HCT116 (cell line): ENCODE measurements around the gene TMEM126B. TPM values are rescaled to one million over a fixed set of nuclear protein-coding genes. Genes with fewer than 3 reads are reported as not detected.
"Not testable (repeated sequence)": the region's sequence is repeated elsewhere in the genome, so short reads cannot be mapped to it uniquely, and the experiment has no call there.

Experiments
- ATAC-seq: fragments of 200-7000 bp; cut with Tn5 transposase; 2 replicates; pipeline ENCODE4 v1.9.1; 2020; ENCODE audit warnings: mild to moderate bottlenecking, moderate library complexity
- BruUV-seq: library from RNA; stranded (reverse); fragments of 400-500 nt; replicated peaks from 2 replicates; lab custom pipeline; 2021; lab: Mats Ljungman, UMichigan
- CTCF ChIA-PET: fragments of 300-600 bp; sonication (Branson Sonifier 250); formaldehyde crosslinking; loops from one replicate; lab custom pipeline; 2021; ENCODE audit warnings: antibody characterized with exemption; lab: Charles Lee
- POLR2A ChIA-PET: fragments of 300-600, 350-600 bp; sonication (Branson Sonifier 250); formaldehyde crosslinking; loops from one replicate; lab custom pipeline; 2021; ENCODE audit warnings: antibody characterized with exemption; lab: Charles Lee
- RAD21 ChIA-PET, 2 experiments: fragments of 300-600 bp; sonication (Branson Sonifier 250); formaldehyde crosslinking; loops; one replicate each; lab custom pipeline; 2023; ENCODE audit warnings: low total read pairs in 2 of 2; ENCODE audit not compliant: uncharacterized antibody in 2 of 2, unreplicated experiment in 2 of 2, low non-redundant PET in 1 of 2; lab: Charles Lee
- DNase-seq: peaks from one replicate; pipeline ENCODE4 v3.0.0-alpha.2; 2010; ENCODE audit warnings: low read depth, low spot score
- H2AFZ ChIP-seq: fragments of 200-600 bp; shearing (Covaris generic), sonication (generic); 2 replicates; pipeline ENCODE4 v1.6.1; 2017; ENCODE audit warnings: low read depth, mixed run types, mixed read lengths, antibody characterized with exemption, low read length; ENCODE audit not compliant: poor library complexity, severe bottlenecking
- H3K27ac ChIP-seq: 2 replicates; pipeline ENCODE4 v1.5.1; 2012; ENCODE audit warnings: low read depth, low read length
- H3K27me3 ChIP-seq: fragments of 200-600 bp; sonication (generic); 2 replicates; pipeline ENCODE4 v1.6.1; 2016; ENCODE audit warnings: mixed run types, low read length, mixed read lengths; ENCODE audit not compliant: insufficient read depth
- H3K36me3 ChIP-seq, 2 experiments: fragments of 200-500 bp in 1 of 2; fragments of 200-600 bp in 1 of 2; sonication (Bioruptor generic) in 1 of 2; sonication (generic) in 1 of 2; 2 replicates each; pipeline versions ENCODE4 v1.5.1 to v1.6.1; 2014 to 2016; ENCODE audit warnings: low read length in 2 of 2, inconsistent platforms in 1 of 2, mixed read lengths in 1 of 2, mixed run types in 1 of 2; ENCODE audit not compliant: insufficient read depth in 2 of 2, control insufficient read depth in 1 of 2
- H3K4me1 ChIP-seq, 2 experiments: fragments of 200-600 bp in 1 of 2; sonication (generic) in 1 of 2; 2 replicates each; pipeline versions ENCODE4 v1.5.1 to v1.6.1; 2012 to 2017; ENCODE audit warnings: low read length in 2 of 2, inconsistent platforms in 1 of 2, mild to moderate bottlenecking in 1 of 2, mixed read lengths in 1 of 2, mixed run types in 1 of 2, moderate library complexity in 1 of 2; ENCODE audit not compliant: insufficient read depth in 2 of 2, control insufficient read depth in 1 of 2
- H3K4me2 ChIP-seq: fragments of 200-600 bp; sonication (generic); 2 replicates; pipeline ENCODE4 v1.6.1; 2017; ENCODE audit warnings: mixed run types, low read length, mixed read lengths
- H3K4me3 ChIP-seq, 2 experiments: fragments of 200-600 bp in 1 of 2; sonication (generic) in 1 of 2; replicated peaks in 1 of 2; 2 replicates each; pipeline ENCODE4 v1.5.1; 2011 to 2016; ENCODE audit warnings: low read length in 2 of 2, control low read depth in 1 of 2, low read depth in 1 of 2, mild to moderate bottlenecking in 1 of 2, mixed read lengths in 1 of 2, mixed run types in 1 of 2
- H3K79me2 ChIP-seq: fragments of 200-600 bp; sonication (generic); 2 replicates; pipeline ENCODE4 v1.6.1; 2017; ENCODE audit warnings: mild to moderate bottlenecking, mixed run types, low read length, moderate library complexity, mixed read lengths; ENCODE audit not compliant: insufficient read depth
- H3K9ac ChIP-seq: fragments of 200-600 bp; sonication (generic); 2 replicates; pipeline ENCODE4 v1.6.1; 2016; ENCODE audit warnings: low read length, mixed read lengths
- H3K9me2 ChIP-seq: fragments of 200-600 bp; sonication (generic), shearing (Covaris generic); 2 replicates; pipeline ENCODE4 v1.6.1; 2017; ENCODE audit warnings: mixed run types, mild to moderate bottlenecking, moderate library complexity; ENCODE audit not compliant: insufficient read depth
- H3K9me3 ChIP-seq, 2 experiments: fragments of 200-500 bp in 1 of 2; fragments of 200-600 bp in 1 of 2; sonication (Bioruptor generic) in 1 of 2; sonication (generic) in 1 of 2; 2 replicates each; pipeline ENCODE4 v1.6.1; 2014 to 2017; ENCODE audit warnings: low read length in 2 of 2, mixed read lengths in 2 of 2, inconsistent platforms in 1 of 2, low read depth in 1 of 2, mild to moderate bottlenecking in 1 of 2, mixed run types in 1 of 2, moderate library complexity in 1 of 2; ENCODE audit not compliant: control insufficient read depth in 1 of 2, insufficient read depth in 1 of 2
- H4K20me1 ChIP-seq: fragments of 200-600 bp; sonication (generic), shearing (Covaris generic); 2 replicates; pipeline ENCODE4 v1.6.1; 2017; ENCODE audit warnings: mixed run types, mild to moderate bottlenecking, moderate library complexity; ENCODE audit not compliant: insufficient read depth
- CEBPB ChIP-seq: IDR thresholded peaks from 2 replicates; pipeline ENCODE4 v1.6.1; 2012; ENCODE audit warnings: low read depth
- REST ChIP-seq: IDR thresholded peaks from 2 replicates; pipeline ENCODE4 v1.6.1; 2012; ENCODE audit warnings: low read depth
- intact Hi-C: fragments of 100-400 bp; cut with micrococcal nuclease; formaldehyde crosslinking; loops from 2 replicates; pipeline ENCODE4 v1.10.0; 2022
- total RNA-seq: library from RNA; stranded (reverse); gene quantifications from one replicate; pipeline ENCODE4 v1.2.1, GENCODE V29; 2021; ENCODE audit not compliant: unreplicated experiment

The TMEM126B gene
- total RNA-seq, 1 experiment from 2014 or later = 49.0 TPM

- TF ChIP-seq CEBPB = no peak
- TF ChIP-seq REST = no peak
These were observed 24.5 kb downstream of the TMEM126B start (continued) for GRCh38 chr11:85652786-85653447.

DNA sequence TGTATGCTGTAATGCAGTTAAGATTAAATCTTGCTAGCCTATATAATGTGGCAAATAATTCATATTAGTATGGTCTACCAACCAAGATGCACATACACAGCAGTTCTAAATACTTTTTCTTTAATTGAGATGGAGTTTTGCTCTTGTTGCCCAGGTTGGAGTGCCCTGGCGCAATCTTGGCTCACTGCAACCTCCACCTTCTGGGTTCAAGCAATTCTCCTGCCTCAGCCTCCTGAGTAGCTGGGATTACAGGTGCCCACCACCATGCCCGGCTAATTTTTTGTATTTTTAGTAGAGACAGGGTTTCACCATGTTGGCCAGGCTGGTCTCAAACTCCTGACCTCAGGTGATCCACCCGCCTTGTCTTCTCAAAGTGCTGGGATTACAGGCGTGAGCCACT, 25.9 kb downstream of the TMEM126B start:
- intact Hi-C loops, DNase-seq, H3K27ac ChIP-seq, H3K27me3 ChIP-seq, H3K9me2 ChIP-seq, H3K9ac ChIP-seq, BruUV-seq, POLR2A ChIA-PET, CTCF ChIA-PET, H3K4me3 ChIP-seq, H2AFZ ChIP-seq, RAD21 ChIA-PET, ATAC-seq, H3K9me3 ChIP-seq, H3K4me1 ChIP-seq, H3K4me2 ChIP-seq: not testable (repeated sequence)
- H3K36me3 ChIP-seq = peaks cover 20 to 28% of the 10 kb centered on the region in 2 experiments
- H3K79me2 ChIP-seq = peaks cover 62% of the 10 kb centered on the region
- H4K20me1 ChIP-seq = peaks cover 23% of the 10 kb centered on the region
